GM23338 (cell line): ENCODE results near the gene CCDC150.

Source experiments
- CREB1 ChIP-seq: fragments of 250-450 bp; sonication (Bioruptor Pico); IDR thresholded peaks from 2 replicates; pipeline ENCODE4 v1.5.0; 2020; ENCODE audit warnings: low read depth, mild to moderate bottlenecking, moderate library complexity
- EZH2 ChIP-seq: fragments of 200-600 bp; sonication (generic); IDR thresholded peaks from one replicate; pipeline ENCODE4 v1.8.0; 2017; ENCODE audit warnings: antibody characterized with exemption, mild to moderate bottlenecking, low read depth; ENCODE audit not compliant: unreplicated experiment
- EZH2phosphoT487 ChIP-seq: fragments of 200-600 bp; sonication (generic); IDR thresholded peaks from one replicate; pipeline ENCODE4 v1.8.1; 2018; ENCODE audit warnings: antibody characterized with exemption; ENCODE audit not compliant: unreplicated experiment
- JUNB ChIP-seq: IDR thresholded peaks from one replicate; pipeline ENCODE4 v1.6.1; 2016; ENCODE audit warnings: antibody characterized with exemption; ENCODE audit not compliant: unreplicated experiment
- NANOG ChIP-seq: IDR thresholded peaks from 2 replicates; pipeline ENCODE4 v1.6.1; 2016; ENCODE audit warnings: antibody characterized with exemption, borderline replicate concordance
- POLR2AphosphoS5 ChIP-seq: IDR thresholded peaks from 2 replicates; pipeline ENCODE4 v1.6.1; 2016; ENCODE audit warnings: antibody characterized with exemption, low read depth
- STAT1 ChIP-seq: IDR thresholded peaks from one replicate; pipeline ENCODE4 v1.6.1; 2016; ENCODE audit warnings: antibody characterized with exemption; ENCODE audit not compliant: unreplicated experiment
- ZNF114 ChIP-seq: fragments of 250-450 bp; sonication (Bioruptor Pico); IDR thresholded peaks from 2 replicates; pipeline ENCODE4 v1.5.0; 2020; ENCODE audit warnings: mild to moderate bottlenecking, moderate library complexity
- ZNF331 ChIP-seq: fragments of 250-450 bp; sonication (Bioruptor Pico); IDR thresholded peaks from 2 replicates; pipeline ENCODE4 v1.5.0; 2020; ENCODE audit warnings: low read depth, mild to moderate bottlenecking, moderate library complexity
- TF ChIP-seq, protein P1 (sequence below), 2 experiments: fragments of 200-600 bp in 1 of 2; sonication (generic) in 1 of 2; conservative IDR thresholded peaks; 2 replicates each; pipeline versions ENCODE4 v1.5.1 to v1.6.1; 2016 to 2017; ENCODE audit warnings: antibody characterized with exemption in 2 of 2, low read depth in 2 of 2, mild to moderate bottlenecking in 2 of 2, moderate library complexity in 1 of 2
- TF ChIP-seq, protein P2 (sequence below): IDR thresholded peaks from 2 replicates; pipeline ENCODE4 v1.6.1; 2016; ENCODE audit warnings: antibody characterized with exemption
- TF ChIP-seq, protein P3 (sequence below): IDR thresholded peaks from one replicate; pipeline ENCODE4 v1.6.1; 2018; ENCODE audit warnings: antibody characterized with exemption; ENCODE audit not compliant: unreplicated experiment
- TF ChIP-seq, protein P4 (sequence below): fragments of 250-450 bp; sonication (Bioruptor Pico); IDR thresholded peaks from 2 replicates; pipeline ENCODE4 v1.5.0; 2020; ENCODE audit warnings: mild to moderate bottlenecking, moderate library complexity

- TF ChIP-seq, protein P1, sequence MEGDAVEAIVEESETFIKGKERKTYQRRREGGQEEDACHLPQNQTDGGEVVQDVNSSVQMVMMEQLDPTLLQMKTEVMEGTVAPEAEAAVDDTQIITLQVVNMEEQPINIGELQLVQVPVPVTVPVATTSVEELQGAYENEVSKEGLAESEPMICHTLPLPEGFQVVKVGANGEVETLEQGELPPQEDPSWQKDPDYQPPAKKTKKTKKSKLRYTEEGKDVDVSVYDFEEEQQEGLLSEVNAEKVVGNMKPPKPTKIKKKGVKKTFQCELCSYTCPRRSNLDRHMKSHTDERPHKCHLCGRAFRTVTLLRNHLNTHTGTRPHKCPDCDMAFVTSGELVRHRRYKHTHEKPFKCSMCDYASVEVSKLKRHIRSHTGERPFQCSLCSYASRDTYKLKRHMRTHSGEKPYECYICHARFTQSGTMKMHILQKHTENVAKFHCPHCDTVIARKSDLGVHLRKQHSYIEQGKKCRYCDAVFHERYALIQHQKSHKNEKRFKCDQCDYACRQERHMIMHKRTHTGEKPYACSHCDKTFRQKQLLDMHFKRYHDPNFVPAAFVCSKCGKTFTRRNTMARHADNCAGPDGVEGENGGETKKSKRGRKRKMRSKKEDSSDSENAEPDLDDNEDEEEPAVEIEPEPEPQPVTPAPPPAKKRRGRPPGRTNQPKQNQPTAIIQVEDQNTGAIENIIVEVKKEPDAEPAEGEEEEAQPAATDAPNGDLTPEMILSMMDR (conservative IDR thresholded peaks at IDR 0.05; ENCODE audit: low read depth in 2 of 2): no peak
- TF ChIP-seq ZNF114 (no peak), EZH2phosphoT487 (no peak), CREB1 (CRISPR knock-in tag) (no peak), POLR2AphosphoS5 (no peak), EZH2 (no peak), NANOG (no peak), JUNB (no peak), ZNF331 (no peak), STAT1 (no peak)
- TF ChIP-seq, protein P2, sequence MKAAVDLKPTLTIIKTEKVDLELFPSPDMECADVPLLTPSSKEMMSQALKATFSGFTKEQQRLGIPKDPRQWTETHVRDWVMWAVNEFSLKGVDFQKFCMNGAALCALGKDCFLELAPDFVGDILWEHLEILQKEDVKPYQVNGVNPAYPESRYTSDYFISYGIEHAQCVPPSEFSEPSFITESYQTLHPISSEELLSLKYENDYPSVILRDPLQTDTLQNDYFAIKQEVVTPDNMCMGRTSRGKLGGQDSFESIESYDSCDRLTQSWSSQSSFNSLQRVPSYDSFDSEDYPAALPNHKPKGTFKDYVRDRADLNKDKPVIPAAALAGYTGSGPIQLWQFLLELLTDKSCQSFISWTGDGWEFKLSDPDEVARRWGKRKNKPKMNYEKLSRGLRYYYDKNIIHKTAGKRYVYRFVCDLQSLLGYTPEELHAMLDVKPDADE: no peak
- TF ChIP-seq, protein P3, sequence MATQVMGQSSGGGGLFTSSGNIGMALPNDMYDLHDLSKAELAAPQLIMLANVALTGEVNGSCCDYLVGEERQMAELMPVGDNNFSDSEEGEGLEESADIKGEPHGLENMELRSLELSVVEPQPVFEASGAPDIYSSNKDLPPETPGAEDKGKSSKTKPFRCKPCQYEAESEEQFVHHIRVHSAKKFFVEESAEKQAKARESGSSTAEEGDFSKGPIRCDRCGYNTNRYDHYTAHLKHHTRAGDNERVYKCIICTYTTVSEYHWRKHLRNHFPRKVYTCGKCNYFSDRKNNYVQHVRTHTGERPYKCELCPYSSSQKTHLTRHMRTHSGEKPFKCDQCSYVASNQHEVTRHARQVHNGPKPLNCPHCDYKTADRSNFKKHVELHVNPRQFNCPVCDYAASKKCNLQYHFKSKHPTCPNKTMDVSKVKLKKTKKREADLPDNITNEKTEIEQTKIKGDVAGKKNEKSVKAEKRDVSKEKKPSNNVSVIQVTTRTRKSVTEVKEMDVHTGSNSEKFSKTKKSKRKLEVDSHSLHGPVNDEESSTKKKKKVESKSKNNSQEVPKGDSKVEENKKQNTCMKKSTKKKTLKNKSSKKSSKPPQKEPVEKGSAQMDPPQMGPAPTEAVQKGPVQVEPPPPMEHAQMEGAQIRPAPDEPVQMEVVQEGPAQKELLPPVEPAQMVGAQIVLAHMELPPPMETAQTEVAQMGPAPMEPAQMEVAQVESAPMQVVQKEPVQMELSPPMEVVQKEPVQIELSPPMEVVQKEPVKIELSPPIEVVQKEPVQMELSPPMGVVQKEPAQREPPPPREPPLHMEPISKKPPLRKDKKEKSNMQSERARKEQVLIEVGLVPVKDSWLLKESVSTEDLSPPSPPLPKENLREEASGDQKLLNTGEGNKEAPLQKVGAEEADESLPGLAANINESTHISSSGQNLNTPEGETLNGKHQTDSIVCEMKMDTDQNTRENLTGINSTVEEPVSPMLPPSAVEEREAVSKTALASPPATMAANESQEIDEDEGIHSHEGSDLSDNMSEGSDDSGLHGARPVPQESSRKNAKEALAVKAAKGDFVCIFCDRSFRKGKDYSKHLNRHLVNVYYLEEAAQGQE: no peak
- TF ChIP-seq, protein P4, sequence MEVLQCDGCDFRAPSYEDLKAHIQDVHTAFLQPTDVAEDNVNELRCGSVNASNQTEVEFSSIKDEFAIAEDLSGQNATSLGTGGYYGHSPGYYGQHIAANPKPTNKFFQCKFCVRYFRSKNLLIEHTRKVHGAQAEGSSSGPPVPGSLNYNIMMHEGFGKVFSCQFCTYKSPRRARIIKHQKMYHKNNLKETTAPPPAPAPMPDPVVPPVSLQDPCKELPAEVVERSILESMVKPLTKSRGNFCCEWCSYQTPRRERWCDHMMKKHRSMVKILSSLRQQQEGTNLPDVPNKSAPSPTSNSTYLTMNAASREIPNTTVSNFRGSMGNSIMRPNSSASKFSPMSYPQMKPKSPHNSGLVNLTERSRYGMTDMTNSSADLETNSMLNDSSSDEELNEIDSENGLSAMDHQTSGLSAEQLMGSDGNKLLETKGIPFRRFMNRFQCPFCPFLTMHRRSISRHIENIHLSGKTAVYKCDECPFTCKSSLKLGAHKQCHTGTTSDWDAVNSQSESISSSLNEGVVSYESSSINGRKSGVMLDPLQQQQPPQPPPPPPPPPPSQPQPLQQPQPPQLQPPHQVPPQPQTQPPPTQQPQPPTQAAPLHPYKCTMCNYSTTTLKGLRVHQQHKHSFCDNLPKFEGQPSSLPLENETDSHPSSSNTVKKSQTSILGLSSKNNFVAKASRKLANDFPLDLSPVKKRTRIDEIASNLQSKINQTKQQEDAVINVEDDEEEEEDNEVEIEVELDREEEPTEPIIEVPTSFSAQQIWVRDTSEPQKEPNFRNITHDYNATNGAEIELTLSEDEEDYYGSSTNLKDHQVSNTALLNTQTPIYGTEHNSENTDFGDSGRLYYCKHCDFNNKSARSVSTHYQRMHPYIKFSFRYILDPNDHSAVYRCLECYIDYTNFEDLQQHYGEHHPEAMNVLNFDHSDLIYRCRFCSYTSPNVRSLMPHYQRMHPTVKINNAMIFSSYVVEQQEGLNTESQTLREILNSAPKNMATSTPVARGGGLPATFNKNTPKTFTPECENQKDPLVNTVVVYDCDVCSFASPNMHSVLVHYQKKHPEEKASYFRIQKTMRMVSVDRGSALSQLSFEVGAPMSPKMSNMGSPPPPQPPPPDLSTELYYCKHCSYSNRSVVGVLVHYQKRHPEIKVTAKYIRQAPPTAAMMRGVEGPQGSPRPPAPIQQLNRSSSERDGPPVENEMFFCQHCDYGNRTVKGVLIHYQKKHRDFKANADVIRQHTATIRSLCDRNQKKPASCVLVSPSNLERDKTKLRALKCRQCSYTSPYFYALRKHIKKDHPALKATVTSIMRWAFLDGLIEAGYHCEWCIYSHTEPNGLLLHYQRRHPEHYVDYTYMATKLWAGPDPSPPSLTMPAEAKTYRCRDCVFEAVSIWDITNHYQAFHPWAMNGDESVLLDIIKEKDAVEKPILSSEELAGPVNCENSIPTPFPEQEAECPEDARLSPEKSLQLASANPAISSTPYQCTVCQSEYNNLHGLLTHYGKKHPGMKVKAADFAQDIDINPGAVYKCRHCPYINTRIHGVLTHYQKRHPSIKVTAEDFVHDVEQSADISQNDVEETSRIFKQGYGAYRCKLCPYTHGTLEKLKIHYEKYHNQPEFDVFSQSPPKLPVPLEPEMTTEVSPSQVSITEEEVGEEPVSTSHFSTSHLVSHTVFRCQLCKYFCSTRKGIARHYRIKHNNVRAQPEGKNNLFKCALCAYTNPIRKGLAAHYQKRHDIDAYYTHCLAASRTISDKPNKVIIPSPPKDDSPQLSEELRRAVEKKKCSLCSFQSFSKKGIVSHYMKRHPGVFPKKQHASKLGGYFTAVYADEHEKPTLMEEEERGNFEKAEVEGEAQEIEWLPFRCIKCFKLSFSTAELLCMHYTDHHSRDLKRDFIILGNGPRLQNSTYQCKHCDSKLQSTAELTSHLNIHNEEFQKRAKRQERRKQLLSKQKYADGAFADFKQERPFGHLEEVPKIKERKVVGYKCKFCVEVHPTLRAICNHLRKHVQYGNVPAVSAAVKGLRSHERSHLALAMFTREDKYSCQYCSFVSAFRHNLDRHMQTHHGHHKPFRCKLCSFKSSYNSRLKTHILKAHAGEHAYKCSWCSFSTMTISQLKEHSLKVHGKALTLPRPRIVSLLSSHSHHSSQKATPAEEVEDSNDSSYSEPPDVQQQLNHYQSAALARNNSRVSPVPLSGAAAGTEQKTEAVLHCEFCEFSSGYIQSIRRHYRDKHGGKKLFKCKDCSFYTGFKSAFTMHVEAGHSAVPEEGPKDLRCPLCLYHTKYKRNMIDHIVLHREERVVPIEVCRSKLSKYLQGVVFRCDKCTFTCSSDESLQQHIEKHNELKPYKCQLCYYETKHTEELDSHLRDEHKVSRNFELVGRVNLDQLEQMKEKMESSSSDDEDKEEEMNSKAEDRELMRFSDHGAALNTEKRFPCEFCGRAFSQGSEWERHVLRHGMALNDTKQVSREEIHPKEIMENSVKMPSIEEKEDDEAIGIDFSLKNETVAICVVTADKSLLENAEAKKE (CRISPR knock-in tag): no peak
Measured at GRCh38 chr2:196598412-196598811, 41.1 kb upstream of the CCDC150 start.
